Endothelial cell of umbilical vein (primary cell): ENCODE measurements around the gene NDRG2. TPM values are rescaled to one million over a fixed set of nuclear protein-coding genes. Genes with fewer than 3 reads are reported as not detected.

Experiments
- BruUV-seq: library from RNA; stranded (reverse); fragments of 400-500 nt; replicated peaks from 2 replicates; lab custom pipeline; 2021; lab: Mats Ljungman, UMichigan
- CTCF ChIA-PET: fragments of 300-600, 350-600 bp; sonication (Branson Sonifier 250); formaldehyde crosslinking; loops from one replicate; lab custom pipeline; 2021; ENCODE audit warnings: antibody characterized with exemption, inconsistent platforms; lab: Charles Lee
- POLR2A ChIA-PET: fragments of 300-600, 350-600 bp; sonication (Branson Sonifier 250); formaldehyde crosslinking; loops from one replicate; lab custom pipeline; 2021; ENCODE audit warnings: antibody characterized with exemption, inconsistent platforms; lab: Charles Lee
- DNase-seq: peaks from one replicate; pipeline ENCODE4 v3.0.0-alpha.2; 2011; ENCODE audit warnings: low read depth, low spot score
- FAIRE-seq: peaks from 2 replicates; lab custom pipeline; 2011; peaks lifted over from hg19 to GRCh38; lab: Jason Lieb, UNC
- H2AFZ ChIP-seq: 2 replicates; pipeline ENCODE4 v1.6.0; 2012; ENCODE audit warnings: low read depth, low read length, control low read depth, inconsistent platforms
- H3K27ac ChIP-seq: 2 replicates; pipeline ENCODE4 v1.5.1; 2011; ENCODE audit warnings: low read depth, mild to moderate bottlenecking, control low read depth, low read length, moderate library complexity; ENCODE audit not compliant: insufficient read depth
- H3K27me3 ChIP-seq, 2 experiments: 2 replicates each; pipeline versions ENCODE4 v1.6.0 to v1.6.1; 2011; ENCODE audit warnings: low read length in 2 of 2, mixed read lengths in 1 of 2; ENCODE audit not compliant: control insufficient read depth in 2 of 2, insufficient read depth in 2 of 2
- H3K36me3 ChIP-seq, 2 experiments: 2 replicates in 1 of 2; 3 replicates in 1 of 2; pipeline ENCODE4 v1.5.1; 2011; ENCODE audit warnings: low read length in 2 of 2, mild to moderate bottlenecking in 1 of 2, moderate library complexity in 1 of 2; ENCODE audit not compliant: control insufficient read depth in 2 of 2, insufficient read depth in 2 of 2; ENCODE audit errors: extremely low read depth in 1 of 2
- H3K4me1 ChIP-seq: 3 replicates; pipeline ENCODE4 v1.5.1; 2011; ENCODE audit warnings: mild to moderate bottlenecking, low read length; ENCODE audit not compliant: control insufficient read depth, insufficient read depth; ENCODE audit errors: extremely low read depth
- H3K4me2 ChIP-seq: 2 replicates; pipeline ENCODE4 v1.6.1; 2011; ENCODE audit warnings: low read length, control low read depth, mixed read lengths; ENCODE audit not compliant: insufficient read depth
- H3K4me3 ChIP-seq, 3 experiments: fragments of 200-600 bp in 1 of 3; sonication (generic), shearing (Covaris generic) in 1 of 3; replicated peaks in 1 of 3; 2 replicates each; pipeline ENCODE4 v1.5.1; 2011 to 2016; ENCODE audit warnings: control low read depth in 3 of 3, low read length in 3 of 3, mild to moderate bottlenecking in 2 of 3, inconsistent platforms in 1 of 3, low read depth in 1 of 3, moderate library complexity in 1 of 3; ENCODE audit not compliant: insufficient read depth in 1 of 3
- H3K79me2 ChIP-seq: 2 replicates; pipeline ENCODE4 v1.6.0; 2012; ENCODE audit warnings: low read length, inconsistent platforms; ENCODE audit not compliant: control insufficient read depth, insufficient read depth
- H3K9ac ChIP-seq: replicated peaks from 2 replicates; pipeline ENCODE3; 2011; ENCODE audit warnings: low read length, control low read depth; ENCODE audit not compliant: insufficient read depth; ENCODE audit errors: extremely low read depth
- H3K9me1 ChIP-seq: replicated peaks from 3 replicates; pipeline ENCODE4 v1.6.0; 2011; ENCODE audit warnings: mild to moderate bottlenecking, low read length; ENCODE audit not compliant: control insufficient read depth, insufficient read depth; ENCODE audit errors: extremely low read depth
- H3K9me3 ChIP-seq: replicated peaks from 2 replicates; pipeline ENCODE4 v1.5.1; 2012; ENCODE audit warnings: low read length, inconsistent platforms; ENCODE audit not compliant: control insufficient read depth, insufficient read depth
- H4K20me1 ChIP-seq: replicated peaks from 2 replicates; pipeline ENCODE3; 2011; ENCODE audit warnings: mild to moderate bottlenecking, low read length; ENCODE audit not compliant: control insufficient read depth, insufficient read depth; ENCODE audit errors: extremely low read depth
- EZH2 ChIP-seq: IDR thresholded peaks from 2 replicates; pipeline ENCODE4 v1.6.1; 2012; ENCODE audit warnings: borderline replicate concordance, low read depth, mild to moderate bottlenecking, moderate library complexity, low read length, inconsistent platforms; ENCODE audit not compliant: severe bottlenecking
- FOS ChIP-seq: IDR thresholded peaks from 2 replicates; pipeline ENCODE4 v1.6.1; 2011; ENCODE audit warnings: mild to moderate bottlenecking, low read length, moderate library complexity, borderline replicate concordance; ENCODE audit not compliant: insufficient read depth
- GATA2 ChIP-seq: IDR thresholded peaks from 2 replicates; pipeline ENCODE4 v1.7.0; 2011; ENCODE audit warnings: low read depth, mild to moderate bottlenecking, moderate library complexity, mixed read lengths, low read length; ENCODE audit not compliant: insufficient read length, insufficient read depth
- JUN ChIP-seq: IDR thresholded peaks from 2 replicates; pipeline ENCODE4 v1.6.1; 2011; ENCODE audit warnings: borderline replicate concordance, low read depth; ENCODE audit not compliant: insufficient read length, insufficient read depth
- MYC ChIP-seq: IDR thresholded peaks from one replicate; pipeline ENCODE4 v1.6.1; 2011; ENCODE audit warnings: mild to moderate bottlenecking, low read depth, low read length
- POLR2A ChIP-seq: IDR thresholded peaks from 2 replicates; pipeline ENCODE4 v1.6.1; 2012; ENCODE audit warnings: low read depth, mild to moderate bottlenecking, control low read depth, low read length
- POLR2AphosphoS5 ChIP-seq: IDR thresholded peaks from 2 replicates; pipeline ENCODE4 v1.6.1; 2012; ENCODE audit warnings: low read depth, mild to moderate bottlenecking, control low read depth, low read length, moderate library complexity; ENCODE audit not compliant: insufficient read depth
- dilution Hi-C: fragments of 300-500 bp; cut with MboI; formaldehyde crosslinking; loops from one replicate; pipeline ENCODE4 v1.15.0; 2019; ENCODE audit warnings: low sequenced_read_pairs; ENCODE audit not compliant: extremely low pct_ligation_motif_present
- intact Hi-C: fragments of 100-400 bp; cut with micrococcal nuclease; formaldehyde crosslinking; loops from one replicate; pipeline ENCODE4 v1.10.0; 2022
- polyA plus RNA-seq, 4 experiments: library from polyadenylated mRNA; depleted of rRNA in 3 of 4; stranded (reverse) in 3 of 4; unstranded in 1 of 4; fragments of >200 nt; gene quantifications; 2 replicates each; pipeline versions ENCODE4 v1.2.1 to v1.2.3, GENCODE V29; 2011 to 2012; ENCODE audit warnings: missing spikeins in 1 of 4
- total RNA-seq: library from RNA; stranded (reverse); gene quantifications from 2 replicates; pipeline ENCODE4 v1.2.3, GENCODE V29; 2021
- TF ChIP-seq, protein P1 (sequence below): IDR thresholded peaks from 2 replicates; pipeline ENCODE4 v1.6.1; 2011; ENCODE audit not compliant: insufficient read depth, insufficient read length
- TF ChIP-seq, protein P2 (sequence below), 2 donors: IDR thresholded peaks; 1 replicate in 1 of 2; 2 replicates in 1 of 2; pipeline ENCODE4 v1.5.1; 2011; ENCODE audit warnings: low read length in 2 of 2, mild to moderate bottlenecking in 2 of 2, moderate library complexity in 2 of 2, control low read depth in 1 of 2, inconsistent platforms in 1 of 2, low read depth in 1 of 2; ENCODE audit not compliant: insufficient read depth in 1 of 2; ENCODE audit errors: extremely low read depth in 1 of 2

The NDRG2 gene
- total and polyA plus RNA-seq, 2 donors (not counting 3 experiments of a cell fraction or from before 2014, with no cell fraction given): 0.54 TPM; not detected in 1

- Histone ChIP-seq H2AFZ (no peak overlapping the region), H3K27ac (no peak overlapping the region), H3K4me3 (no peak overlapping the region), H4K20me1 (no peaks in the 10 kb centered on the region), H3K36me3 (no peaks in the 10 kb centered on the region), H3K4me1 (peaks cover 5% of the 10 kb centered on the region), H3K27me3 (no peaks in the 10 kb centered on the region), H3K9me3 (no peaks in the 10 kb centered on the region), H3K79me2 (no peaks in the 10 kb centered on the region), H3K9me1 (no peaks in the 10 kb centered on the region), H3K9ac (no peak overlapping the region), H3K4me2 (no peak overlapping the region)
- intact Hi-C loops (no loop called here), dilution Hi-C loops (no loop called here)
- FAIRE-seq (no peak), DNase-seq (no peak)
- POLR2A ChIA-PET: no interaction called here
- BruUV-seq: no TSS peak
- no peak for TF ChIP-seq EZH2
- TF ChIP-seq GATA2: no peak
- no peak for TF ChIP-seq POLR2A
- no peak for TF ChIP-seq POLR2AphosphoS5
- TF ChIP-seq, protein P1, sequence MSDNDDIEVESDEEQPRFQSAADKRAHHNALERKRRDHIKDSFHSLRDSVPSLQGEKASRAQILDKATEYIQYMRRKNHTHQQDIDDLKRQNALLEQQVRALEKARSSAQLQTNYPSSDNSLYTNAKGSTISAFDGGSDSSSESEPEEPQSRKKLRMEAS: no peak
- no peak for TF ChIP-seq FOS
- no peak for TF ChIP-seq JUN
- TF ChIP-seq, protein P2, sequence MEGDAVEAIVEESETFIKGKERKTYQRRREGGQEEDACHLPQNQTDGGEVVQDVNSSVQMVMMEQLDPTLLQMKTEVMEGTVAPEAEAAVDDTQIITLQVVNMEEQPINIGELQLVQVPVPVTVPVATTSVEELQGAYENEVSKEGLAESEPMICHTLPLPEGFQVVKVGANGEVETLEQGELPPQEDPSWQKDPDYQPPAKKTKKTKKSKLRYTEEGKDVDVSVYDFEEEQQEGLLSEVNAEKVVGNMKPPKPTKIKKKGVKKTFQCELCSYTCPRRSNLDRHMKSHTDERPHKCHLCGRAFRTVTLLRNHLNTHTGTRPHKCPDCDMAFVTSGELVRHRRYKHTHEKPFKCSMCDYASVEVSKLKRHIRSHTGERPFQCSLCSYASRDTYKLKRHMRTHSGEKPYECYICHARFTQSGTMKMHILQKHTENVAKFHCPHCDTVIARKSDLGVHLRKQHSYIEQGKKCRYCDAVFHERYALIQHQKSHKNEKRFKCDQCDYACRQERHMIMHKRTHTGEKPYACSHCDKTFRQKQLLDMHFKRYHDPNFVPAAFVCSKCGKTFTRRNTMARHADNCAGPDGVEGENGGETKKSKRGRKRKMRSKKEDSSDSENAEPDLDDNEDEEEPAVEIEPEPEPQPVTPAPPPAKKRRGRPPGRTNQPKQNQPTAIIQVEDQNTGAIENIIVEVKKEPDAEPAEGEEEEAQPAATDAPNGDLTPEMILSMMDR (IDR thresholded peaks at IDR 0.05; ENCODE audit: extremely low read depth in 1 of 2, insufficient read depth in 1 of 2, low read depth in 1 of 2, low read length in 2 of 2): no peak
- TF ChIP-seq MYC: no peak
- CTCF ChIA-PET: interaction anchor here (0.7 to 2.7 kb wide), 4 partner anchors 12 to 122 kb away, joined by 3 to 21 read pairs (median 4); no protein-coding TSS in a partner anchor
Measured at GRCh38 chr14:20982646-20983369, 42.1 kb downstream of the NDRG2 start.
